A549 (cell line): Measurements from ENCODE around the gene TCF12.

Experiments used
- EP300 ChIP-seq, 2 experiments: fragments of >200 bp; sonication (Bioruptor Twin); formaldehyde crosslinking; IDR thresholded peaks; 2 replicates in 1 of 2; 3 replicates in 1 of 2; pipeline ENCODE4 v1.6.1; 2016 to 2017
- HDAC2 ChIP-seq: fragments of 200-600 bp; sonication (generic); IDR thresholded peaks from 2 replicates; pipeline ENCODE4 v1.6.1; 2016
- JUNB ChIP-seq: fragments of >200 bp; sonication (Bioruptor Twin); formaldehyde crosslinking; IDR thresholded peaks from 2 replicates; pipeline ENCODE4 v1.6.1; 2016
- MAZ ChIP-seq: fragments of 150-350 bp; IDR thresholded peaks from 2 replicates; pipeline ENCODE4 v1.6.1; 2014; ENCODE audit warnings: antibody characterized with exemption, low read depth, low read length, borderline replicate concordance
- NFE2L2 ChIP-seq: fragments of 150-350 bp; conservative IDR thresholded peaks from 2 replicates; pipeline ENCODE4 v1.6.1; 2014; ENCODE audit warnings: low read length
- POLR2A ChIP-seq: IDR thresholded peaks from 2 replicates; pipeline ENCODE4 v1.6.1; 2012; ENCODE audit warnings: mild to moderate bottlenecking, low read length
- RAD21 ChIP-seq, 2 experiments: fragments of >200 bp in 1 of 2; sonication (Bioruptor Twin) in 1 of 2; formaldehyde crosslinking in 1 of 2; IDR thresholded peaks in 1 of 2; conservative IDR thresholded peaks in 1 of 2; 2 replicates in 1 of 2; 3 replicates in 1 of 2; pipeline ENCODE4 v1.6.1; 2012 to 2018; ENCODE audit warnings: inconsistent platforms in 1 of 2
- RFX5 ChIP-seq: fragments of 450-650 bp; IDR thresholded peaks from 2 replicates; pipeline ENCODE4 v1.7.1; 2014; ENCODE audit warnings: antibody characterized with exemption, mild to moderate bottlenecking, moderate library complexity
- SREBF2 ChIP-seq: fragments of 450-650 bp; IDR thresholded peaks from 2 replicates; pipeline ENCODE4 v1.6.1; 2014; ENCODE audit warnings: mild to moderate bottlenecking, moderate library complexity
- TF ChIP-seq, protein P1 (sequence below): fragments of >200 bp; sonication (Bioruptor Twin); formaldehyde crosslinking; IDR thresholded peaks from 3 replicates; pipeline ENCODE4 v1.5.1; 2016
- TF ChIP-seq, protein P2 (sequence below): IDR thresholded peaks from 2 replicates; pipeline ENCODE4 v1.6.1; 2012
- TF ChIP-seq, protein P3 (sequence below): fragments of 200-600 bp; sonication (generic); IDR thresholded peaks from 2 replicates; pipeline ENCODE4 v1.6.1; 2016; ENCODE audit warnings: antibody characterized with exemption, mild to moderate bottlenecking, moderate library complexity
- TF ChIP-seq, protein P4 (sequence below): fragments of >200 bp; sonication (Bioruptor Twin); formaldehyde crosslinking; IDR thresholded peaks from 3 replicates; pipeline ENCODE4 v1.6.1; 2016

DNA sequence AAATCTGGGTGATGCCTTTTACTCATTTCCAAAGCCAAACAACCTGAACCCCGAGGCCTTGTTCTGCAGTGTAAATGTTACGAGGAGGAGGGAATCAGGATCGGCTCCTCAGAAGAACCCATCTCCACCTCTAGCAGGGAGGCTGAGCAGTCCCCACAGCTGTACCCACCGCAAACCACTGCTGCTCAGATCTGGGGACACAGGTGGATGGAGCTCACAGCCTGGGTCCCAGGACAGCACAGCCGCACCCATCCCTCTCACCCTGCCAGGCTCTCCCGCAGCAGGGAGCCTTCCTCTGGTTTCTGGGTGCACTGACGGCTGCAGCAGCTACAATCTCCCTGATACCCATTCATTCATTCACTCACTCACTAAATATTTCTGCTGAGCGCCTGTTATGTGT, 413.9 kb downstream of the TCF12 start:
- TF ChIP-seq, protein P1, sequence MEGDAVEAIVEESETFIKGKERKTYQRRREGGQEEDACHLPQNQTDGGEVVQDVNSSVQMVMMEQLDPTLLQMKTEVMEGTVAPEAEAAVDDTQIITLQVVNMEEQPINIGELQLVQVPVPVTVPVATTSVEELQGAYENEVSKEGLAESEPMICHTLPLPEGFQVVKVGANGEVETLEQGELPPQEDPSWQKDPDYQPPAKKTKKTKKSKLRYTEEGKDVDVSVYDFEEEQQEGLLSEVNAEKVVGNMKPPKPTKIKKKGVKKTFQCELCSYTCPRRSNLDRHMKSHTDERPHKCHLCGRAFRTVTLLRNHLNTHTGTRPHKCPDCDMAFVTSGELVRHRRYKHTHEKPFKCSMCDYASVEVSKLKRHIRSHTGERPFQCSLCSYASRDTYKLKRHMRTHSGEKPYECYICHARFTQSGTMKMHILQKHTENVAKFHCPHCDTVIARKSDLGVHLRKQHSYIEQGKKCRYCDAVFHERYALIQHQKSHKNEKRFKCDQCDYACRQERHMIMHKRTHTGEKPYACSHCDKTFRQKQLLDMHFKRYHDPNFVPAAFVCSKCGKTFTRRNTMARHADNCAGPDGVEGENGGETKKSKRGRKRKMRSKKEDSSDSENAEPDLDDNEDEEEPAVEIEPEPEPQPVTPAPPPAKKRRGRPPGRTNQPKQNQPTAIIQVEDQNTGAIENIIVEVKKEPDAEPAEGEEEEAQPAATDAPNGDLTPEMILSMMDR, result no peak
- TF ChIP-seq POLR2A, result no peak
- TF ChIP-seq NFE2L2, result no peak
- TF ChIP-seq EP300 (IDR thresholded peaks at IDR 0.05), result no peak
- TF ChIP-seq, protein P2, sequence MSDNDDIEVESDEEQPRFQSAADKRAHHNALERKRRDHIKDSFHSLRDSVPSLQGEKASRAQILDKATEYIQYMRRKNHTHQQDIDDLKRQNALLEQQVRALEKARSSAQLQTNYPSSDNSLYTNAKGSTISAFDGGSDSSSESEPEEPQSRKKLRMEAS, result no peak
- TF ChIP-seq MAZ, result no peak
- TF ChIP-seq, protein P3, sequence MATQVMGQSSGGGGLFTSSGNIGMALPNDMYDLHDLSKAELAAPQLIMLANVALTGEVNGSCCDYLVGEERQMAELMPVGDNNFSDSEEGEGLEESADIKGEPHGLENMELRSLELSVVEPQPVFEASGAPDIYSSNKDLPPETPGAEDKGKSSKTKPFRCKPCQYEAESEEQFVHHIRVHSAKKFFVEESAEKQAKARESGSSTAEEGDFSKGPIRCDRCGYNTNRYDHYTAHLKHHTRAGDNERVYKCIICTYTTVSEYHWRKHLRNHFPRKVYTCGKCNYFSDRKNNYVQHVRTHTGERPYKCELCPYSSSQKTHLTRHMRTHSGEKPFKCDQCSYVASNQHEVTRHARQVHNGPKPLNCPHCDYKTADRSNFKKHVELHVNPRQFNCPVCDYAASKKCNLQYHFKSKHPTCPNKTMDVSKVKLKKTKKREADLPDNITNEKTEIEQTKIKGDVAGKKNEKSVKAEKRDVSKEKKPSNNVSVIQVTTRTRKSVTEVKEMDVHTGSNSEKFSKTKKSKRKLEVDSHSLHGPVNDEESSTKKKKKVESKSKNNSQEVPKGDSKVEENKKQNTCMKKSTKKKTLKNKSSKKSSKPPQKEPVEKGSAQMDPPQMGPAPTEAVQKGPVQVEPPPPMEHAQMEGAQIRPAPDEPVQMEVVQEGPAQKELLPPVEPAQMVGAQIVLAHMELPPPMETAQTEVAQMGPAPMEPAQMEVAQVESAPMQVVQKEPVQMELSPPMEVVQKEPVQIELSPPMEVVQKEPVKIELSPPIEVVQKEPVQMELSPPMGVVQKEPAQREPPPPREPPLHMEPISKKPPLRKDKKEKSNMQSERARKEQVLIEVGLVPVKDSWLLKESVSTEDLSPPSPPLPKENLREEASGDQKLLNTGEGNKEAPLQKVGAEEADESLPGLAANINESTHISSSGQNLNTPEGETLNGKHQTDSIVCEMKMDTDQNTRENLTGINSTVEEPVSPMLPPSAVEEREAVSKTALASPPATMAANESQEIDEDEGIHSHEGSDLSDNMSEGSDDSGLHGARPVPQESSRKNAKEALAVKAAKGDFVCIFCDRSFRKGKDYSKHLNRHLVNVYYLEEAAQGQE, result no peak
- no peak for TF ChIP-seq RFX5
- no peak for TF ChIP-seq HDAC2
- TF ChIP-seq SREBF2, result no peak
- no peak for TF ChIP-seq JUNB
- no peak for TF ChIP-seq RAD21 (conservative IDR thresholded peaks at IDR 0.05 in 1 of 2, IDR thresholded peaks at IDR 0.05 in 1 of 2)
- TF ChIP-seq, protein P4, sequence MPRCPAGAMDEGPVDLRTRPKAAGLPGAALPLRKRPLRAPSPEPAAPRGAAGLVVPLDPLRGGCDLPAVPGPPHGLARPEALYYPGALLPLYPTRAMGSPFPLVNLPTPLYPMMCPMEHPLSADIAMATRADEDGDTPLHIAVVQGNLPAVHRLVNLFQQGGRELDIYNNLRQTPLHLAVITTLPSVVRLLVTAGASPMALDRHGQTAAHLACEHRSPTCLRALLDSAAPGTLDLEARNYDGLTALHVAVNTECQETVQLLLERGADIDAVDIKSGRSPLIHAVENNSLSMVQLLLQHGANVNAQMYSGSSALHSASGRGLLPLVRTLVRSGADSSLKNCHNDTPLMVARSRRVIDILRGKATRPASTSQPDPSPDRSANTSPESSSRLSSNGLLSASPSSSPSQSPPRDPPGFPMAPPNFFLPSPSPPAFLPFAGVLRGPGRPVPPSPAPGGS, result no peak
